Stimulated activated CD4-positive, alpha-beta T cell treated with anti-CD3 and anti-CD28 coated beads, Interleukin-1b, Interleukin-23, amount 100 ng/mL, for 4 hours (primary cell): ENCODE results near the gene DFFB.
"Not testable (repeated sequence)": the region's sequence is repeated elsewhere in the genome, so short reads cannot be mapped to it uniquely, and the experiment has no call there.

Experiments
- DNase-seq, 2 donors: peaks; one replicate each; pipeline ENCODE4 v3.0.0-alpha.2; 2020; ENCODE audit warnings: low read depth in 2 of 2

The DFFB gene

GRCh38 chr1:3909615-3910014, 52.3 kb downstream of the DFFB start:
- DNase-seq, result no peak

GRCh38 chr1:3910049-3910731, 52.9 kb downstream of the DFFB start:
- DNase-seq, result no peak

GRCh38 chr1:3910857-3911845, 53.9 kb downstream of the DFFB start:
- DNase-seq, result peak; percentile 73 to 78

GRCh38 chr1:3911981-3912808, 54.9 kb downstream of the DFFB start:
- no peak for DNase-seq

GRCh38 chr1:3912809-3913685, 55.8 kb downstream of the DFFB start:
- no peak for DNase-seq

- no peak for DNase-seq
Measured at GRCh38 chr1:3914331-3914851, 57.1 kb downstream of the DFFB start.

- no peak for DNase-seq
Measured at GRCh38 chr1:3914911-3915310, 57.6 kb downstream of the DFFB start.

GRCh38 chr1:3915551-3916121, 58.4 kb downstream of the DFFB start:
- no peak for DNase-seq

GRCh38 chr1:3917761-3918160, 60.5 kb downstream of the DFFB start:
- no peak for DNase-seq

- DNase-seq, result not testable (repeated sequence)
Measured at GRCh38 chr1:3918359-3918758, 61.1 kb downstream of the DFFB start.

GRCh38 chr1:3918966-3919611, 61.8 kb downstream of the DFFB start:
- no peak for DNase-seq

- no peak for DNase-seq
Measured at GRCh38 chr1:3919706-3920105, 62.4 kb downstream of the DFFB start.

GRCh38 chr1:3921765-3922164, 64.5 kb downstream of the DFFB start:
- no peak for DNase-seq

- no peak for DNase-seq
Measured at GRCh38 chr1:3922201-3922725, 65.0 kb downstream of the DFFB start.

- no peak for DNase-seq
Measured at GRCh38 chr1:3922851-3923250, 65.6 kb downstream of the DFFB start.

- no peak for DNase-seq
Measured at GRCh38 chr1:3923378-3924185, 66.3 kb downstream of the DFFB start.

- DNase-seq, result no peak
Measured at GRCh38 chr1:3924186-3924824, 67.0 kb downstream of the DFFB start.

- no peak for DNase-seq
Measured at GRCh38 chr1:3924825-3925220, 67.5 kb downstream of the DFFB start.
